Chondrocyte (in vitro differentiated cells): ENCODE measurements around the gene ARHGAP18. TPM values are rescaled to one million over a fixed set of nuclear protein-coding genes. Genes with fewer than 3 reads are reported as not detected.

ENCODE experiments used
- DNase-seq: peaks from one replicate; pipeline ENCODE4 v3.0.0; 2021; ENCODE audit warnings: mixed read lengths, low spot score
- H3K27ac Mint-ChIP-seq: one replicate; pipeline ENCODE4 v1.8.0; 2021; ENCODE audit warnings: mild to moderate bottlenecking, moderate library complexity, mixed read lengths; ENCODE audit not compliant: unreplicated experiment
- H3K27me3 Mint-ChIP-seq: 2 replicates; pipeline ENCODE4 v1.8.0; 2021; ENCODE audit warnings: low read depth, mixed read lengths
- H3K36me3 Mint-ChIP-seq: 2 replicates; pipeline ENCODE4 v1.8.0; 2021; ENCODE audit warnings: low read depth, mixed read lengths
- H3K4me1 Mint-ChIP-seq: 2 replicates; pipeline ENCODE4 v1.8.0; 2021; ENCODE audit warnings: low read depth, mild to moderate bottlenecking, mixed read lengths
- H3K4me3 Mint-ChIP-seq: one replicate; pipeline ENCODE4 v1.8.0; 2021; ENCODE audit warnings: mild to moderate bottlenecking, moderate library complexity, mixed read lengths; ENCODE audit not compliant: unreplicated experiment
- H3K9me3 Mint-ChIP-seq: 2 replicates; pipeline ENCODE4 v1.8.0; 2021; ENCODE audit warnings: low read depth, mixed read lengths
- CTCF ChIP-seq: fragments of 200-600 bp; sonication (generic); IDR thresholded peaks from 2 replicates; pipeline ENCODE4 v1.5.0; 2021; ENCODE audit warnings: antibody characterized with exemption, mild to moderate bottlenecking, moderate library complexity
- total RNA-seq: library from RNA; stranded (reverse); gene quantifications from 3 replicates; pipeline ENCODE4 v1.2.1, GENCODE V29; 2021

ARHGAP18 gene
- total RNA-seq, 1 donor from 2014 or later: 8.0 TPM

GRCh38 chr6:129732542-129732941, 22.6 kb upstream of the ARHGAP18 start:
- no peak overlapping the region for H3K27ac Mint-ChIP-seq
- H3K27me3 Mint-ChIP-seq: no peaks in the 10 kb centered on the region
- H3K4me3 Mint-ChIP-seq: no peak overlapping the region
- DNase-seq: no peak
- no peak for TF ChIP-seq CTCF
- no peaks in the 10 kb centered on the region for H3K4me1 Mint-ChIP-seq
- H3K36me3 Mint-ChIP-seq: no peaks in the 10 kb centered on the region
- H3K9me3 Mint-ChIP-seq: no peaks in the 10 kb centered on the region

GRCh38 chr6:129732034-129732433, 22.1 kb upstream of the ARHGAP18 start:
- H3K4me3 Mint-ChIP-seq: no peak overlapping the region
- no peaks in the 10 kb centered on the region for H3K27me3 Mint-ChIP-seq
- no peak for DNase-seq
- H3K4me1 Mint-ChIP-seq: peaks cover 1% of the 10 kb centered on the region
- H3K27ac Mint-ChIP-seq: no peak overlapping the region
- H3K9me3 Mint-ChIP-seq: peaks cover under 1% of the 10 kb centered on the region
- H3K36me3 Mint-ChIP-seq: no peaks in the 10 kb centered on the region
- TF ChIP-seq CTCF: no peak

- Mint-ChIP-seq H3K36me3 (no peaks in the 10 kb centered on the region), H3K27ac (no peak overlapping the region), H3K4me1 (peaks cover 6% of the 10 kb centered on the region), H3K27me3 (no peaks in the 10 kb centered on the region), H3K9me3 (peaks cover 3% of the 10 kb centered on the region), H3K4me3 (no peak overlapping the region)
- no peak for DNase-seq
- no peak for TF ChIP-seq CTCF
These were observed 21.5 kb upstream of the ARHGAP18 start for GRCh38 chr6:129731428-129731827.

- Mint-ChIP-seq H3K9me3 (peaks cover 3% of the 10 kb centered on the region), H3K27me3 (no peaks in the 10 kb centered on the region), H3K4me1 (peaks cover 6% of the 10 kb centered on the region), H3K27ac (no peak overlapping the region), H3K4me3 (no peak overlapping the region), H3K36me3 (no peaks in the 10 kb centered on the region)
- no peak for DNase-seq
- peak; percentile 86 for TF ChIP-seq CTCF
These were observed 20.6 kb upstream of the ARHGAP18 start for GRCh38 chr6:129730477-129731165.

GRCh38 chr6:129726650-129727049, 16.7 kb upstream of the ARHGAP18 start:
- Mint-ChIP-seq H3K9me3 (peaks cover 3% of the 10 kb centered on the region), H3K4me1 (peaks cover 6% of the 10 kb centered on the region), H3K36me3 (no peaks in the 10 kb centered on the region), H3K4me3 (no peak overlapping the region), H3K27me3 (no peaks in the 10 kb centered on the region), H3K27ac (no peak overlapping the region)
- DNase-seq: no peak
- TF ChIP-seq CTCF: no peak
